Measurements from ENCODE around the gene AGBL4.

The AGBL4 gene

GRCh38 chr1:48875552-48876329, 1148.0 kb downstream of the AGBL4 start:
- peak; percentile 8 for TF ChIP-seq CTCF (IDR thresholded peaks at IDR 0.05; ENCODE audit: low read length, missing control alignments)
- DNase-seq (ENCODE audit: low read depth), result no peak
- H3K4me3 ChIP-seq (replicated peaks; ENCODE audit: low read depth, low read length), result no peak overlapping the region

GRCh38 chr1:48873944-48874343, 1149.8 kb downstream of the AGBL4 start:
- TF ChIP-seq CTCF (IDR thresholded peaks at IDR 0.05; ENCODE audit: low read length, missing control alignments), result no peak
- H3K4me3 ChIP-seq (replicated peaks; ENCODE audit: low read depth, low read length), result no peak overlapping the region
- DNase-seq (ENCODE audit: low read depth), result no peak

- peak; percentile 69 for TF ChIP-seq CTCF (IDR thresholded peaks at IDR 0.05; ENCODE audit: low read length, missing control alignments)
- DNase-seq (ENCODE audit: low read depth), result peak; percentile 40
- no peak overlapping the region for H3K4me3 ChIP-seq (replicated peaks; ENCODE audit: low read depth, low read length)
Measured at GRCh38 chr1:48870596-48870995, 1153.2 kb downstream of the AGBL4 start.

GRCh38 chr1:48869116-48869893, 1154.4 kb downstream of the AGBL4 start:
- no peak overlapping the region for H3K4me3 ChIP-seq (replicated peaks; ENCODE audit: low read depth, low read length)
- TF ChIP-seq CTCF (IDR thresholded peaks at IDR 0.05; ENCODE audit: low read length, missing control alignments), result peak; percentile 12
- DNase-seq (ENCODE audit: low read depth), result peak; percentile 46

GRCh38 chr1:48864913-48865312, 1158.8 kb downstream of the AGBL4 start:
- TF ChIP-seq CTCF (IDR thresholded peaks at IDR 0.05; ENCODE audit: low read length, missing control alignments), result no peak
- no peak overlapping the region for H3K4me3 ChIP-seq (replicated peaks; ENCODE audit: low read depth, low read length)
- no peak for DNase-seq (ENCODE audit: low read depth)

GRCh38 chr1:48859456-48859855, 1164.3 kb downstream of the AGBL4 start:
- TF ChIP-seq CTCF (IDR thresholded peaks at IDR 0.05; ENCODE audit: low read length, missing control alignments), result no peak
- no peak overlapping the region for H3K4me3 ChIP-seq (replicated peaks; ENCODE audit: low read depth, low read length)
- peak; percentile 85 for DNase-seq (ENCODE audit: low read depth)
